Prostate gland (tissue), 2 donors: ENCODE data around the gene SLC7A14. TPM values are rescaled to one million over a fixed set of nuclear protein-coding genes. Genes with fewer than 3 reads are reported as not detected.

ENCODE experiments used
- DNase-seq: peaks from one replicate; pipeline ENCODE4 v3.0.0-alpha.2; 2019; ENCODE audit warnings: low spot score
- H3K27ac ChIP-seq, 2 donors: fragments of 200-600 bp; sonication (generic); 2 replicates each; pipeline ENCODE4 v1.5.1; 2017 to 2019
- H3K27me3 ChIP-seq: fragments of 200-600 bp; sonication (generic); replicated peaks from 2 replicates; pipeline ENCODE4 v1.5.1; 2019; ENCODE audit not compliant: insufficient read depth
- H3K36me3 ChIP-seq, 2 donors: fragments of 200-600 bp; sonication (generic); 1 replicate in 1 of 2; 2 replicates in 1 of 2; pipeline versions ENCODE4 v1.5.1 to v1.8.1; 2017 to 2019
- H3K4me1 ChIP-seq: fragments of 200-600 bp; sonication (generic); replicated peaks from 2 replicates; pipeline ENCODE4 v1.5.1; 2019
- H3K4me3 ChIP-seq, 2 donors: fragments of 200-600 bp; sonication (generic); 2 replicates each; pipeline ENCODE4 v1.5.1; 2017 to 2019
- H3K9me3 ChIP-seq: fragments of 200-600 bp; sonication (generic); 2 replicates; pipeline ENCODE4 v1.5.1; 2017
- CTCF ChIP-seq, 4 experiments: fragments of 200-600 bp in 2 of 4; fragments of 450-650 bp in 2 of 4; sonication (generic) in 2 of 4; IDR thresholded peaks; 1 replicate in 3 of 4; 2 replicates in 1 of 4; pipeline ENCODE4 v1.5.1; 2016 to 2019; ENCODE audit warnings: antibody characterized with exemption in 4 of 4, mild to moderate bottlenecking in 2 of 4, moderate library complexity in 2 of 4
- POLR2A ChIP-seq: fragments of 450-650 bp; IDR thresholded peaks from one replicate; pipeline ENCODE4 v1.6.1; 2016; ENCODE audit warnings: antibody characterized with exemption, mild to moderate bottlenecking
- POLR2AphosphoS5 ChIP-seq: sonication (generic); formaldehyde crosslinking; IDR thresholded peaks from one replicate; pipeline ENCODE4 v1.6.1; 2017; ENCODE audit warnings: antibody characterized with exemption
- WGBS: methylation state at CpG from one replicate; pipeline ENCODE4 v1.1.5; 2018; 5-methylcytosine and 5-hydroxymethylcytosine counted together
- intact Hi-C: fragments of 100-400 bp; cut with DNase I; formaldehyde crosslinking; loops from one replicate; pipeline ENCODE4 v1.14.2; 2022
- total RNA-seq, 2 donors: library from RNA; depleted of rRNA; stranded (reverse); fragments of >200 nt; gene quantifications; one replicate each; pipeline ENCODE4 v1.1.0, GENCODE V29; 2016

SLC7A14 gene
- total RNA-seq, 2 donors from 2014 or later = 0.05 to 0.11 TPM

- TF ChIP-seq POLR2A = no peak
- TF ChIP-seq CTCF (IDR thresholded peaks at IDR 0.05) = no peak
- no peak for TF ChIP-seq POLR2AphosphoS5
- intact Hi-C loops = no loop called here
- Histone ChIP-seq H3K36me3 (no peaks in the 10 kb centered on the region), H3K27ac (no peak overlapping the region), H3K27me3 (no peaks in the 10 kb centered on the region), H3K9me3 (no peaks in the 10 kb centered on the region), H3K4me1 (no peaks in the 10 kb centered on the region), H3K4me3 (no peak overlapping the region)
- WGBS = 29% methylated on average over 5 of the region's 5 CpGs
- no peak for DNase-seq
These were observed 28.5 kb upstream of the SLC7A14 start for GRCh38 chr3:170614214-170614966.

GRCh38 chr3:170611751-170612150 lies 25.9 kb upstream of the SLC7A14 start:
- Histone ChIP-seq H3K36me3 (no peaks in the 10 kb centered on the region), H3K9me3 (no peaks in the 10 kb centered on the region), H3K27me3 (no peaks in the 10 kb centered on the region), H3K4me3 (no peak overlapping the region), H3K27ac (no peak overlapping the region), H3K4me1 (no peaks in the 10 kb centered on the region)
- DNase-seq = no peak
- intact Hi-C loops = no loop called here
- no peak for TF ChIP-seq POLR2AphosphoS5
- no peak for TF ChIP-seq CTCF (IDR thresholded peaks at IDR 0.05)
- TF ChIP-seq POLR2A = no peak
- 85% methylated on average over 2 of the region's 2 CpGs for WGBS

GRCh38 chr3:170610321-170610884 lies 24.5 kb upstream of the SLC7A14 start:
- Histone ChIP-seq H3K36me3 (no peaks in the 10 kb centered on the region), H3K27ac (no peak overlapping the region), H3K9me3 (no peaks in the 10 kb centered on the region), H3K27me3 (no peaks in the 10 kb centered on the region), H3K4me3 (no peak overlapping the region), H3K4me1 (no peaks in the 10 kb centered on the region)
- 95% methylated on average over 8 of the region's 8 CpGs for whole genome bisulfite sequencing
- intact Hi-C loops = no loop called here
- no peak for DNase-seq
- TF ChIP-seq POLR2A (no peak), CTCF (IDR thresholded peaks at IDR 0.05) (no peak)

- 86% methylated on average over 1 of the region's 1 CpG for WGBS
These were observed 22.6 kb upstream of the SLC7A14 start for GRCh38 chr3:170608475-170608874.

More at GRCh38 chr3:170608475-170608874, 22.6 kb upstream of the SLC7A14 start:
- no peaks in the 10 kb centered on the region for H3K4me1 ChIP-seq
- no peak overlapping the region for H3K27ac ChIP-seq
- H3K27me3 ChIP-seq = no peaks in the 10 kb centered on the region
- H3K9me3 ChIP-seq = no peaks in the 10 kb centered on the region
- TF ChIP-seq POLR2AphosphoS5 = no peak
- TF ChIP-seq POLR2A = no peak
- TF ChIP-seq CTCF (IDR thresholded peaks at IDR 0.05) = no peak
- intact Hi-C loops = no loop called here
- H3K36me3 ChIP-seq = no peaks in the 10 kb centered on the region
- no peak for DNase-seq
- H3K4me3 ChIP-seq = no peak overlapping the region
